ENCODE data around the gene COL16A1.

Gene COL16A1

DNA sequence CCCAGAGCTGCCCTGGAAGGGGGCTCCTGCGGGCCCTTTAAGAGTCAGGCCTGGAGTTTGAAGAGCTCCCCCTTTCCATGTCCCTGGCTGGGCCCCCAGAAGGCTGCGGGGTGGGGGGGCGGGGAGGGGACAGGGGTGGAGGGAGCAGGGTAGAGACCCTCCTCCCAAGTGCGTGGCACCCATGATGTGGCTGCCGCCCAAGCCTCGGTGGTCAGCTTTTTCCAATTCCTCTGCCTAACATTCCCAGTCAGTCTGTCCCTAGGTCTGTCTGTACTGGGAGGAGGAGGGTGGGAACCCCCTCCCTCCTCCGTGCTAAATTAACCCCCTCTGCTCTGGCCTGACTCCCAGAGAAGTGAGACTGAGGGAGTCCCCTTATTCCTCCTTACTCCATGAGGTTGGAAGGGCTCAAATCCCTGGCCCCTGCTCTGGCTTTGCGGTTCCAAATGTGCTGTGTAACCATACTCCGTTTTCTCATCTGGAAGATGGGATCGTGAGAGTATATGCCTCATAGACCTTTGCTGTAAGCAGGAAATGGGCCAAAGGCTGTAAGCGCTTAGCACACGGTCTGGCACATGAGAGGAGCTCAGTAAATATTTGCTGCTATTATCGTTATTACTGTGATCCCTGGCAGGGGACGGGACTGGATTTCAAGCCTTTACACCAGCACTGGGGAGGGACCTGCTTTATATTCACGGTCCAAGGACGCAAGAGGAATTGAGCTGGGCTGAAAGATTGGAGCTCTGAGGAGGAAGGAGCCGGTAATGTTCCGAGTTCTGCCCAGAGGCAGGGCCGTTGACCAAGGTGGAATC, 658 bp upstream of the COL16A1 start:
- TF ChIP-seq, protein P1, sequence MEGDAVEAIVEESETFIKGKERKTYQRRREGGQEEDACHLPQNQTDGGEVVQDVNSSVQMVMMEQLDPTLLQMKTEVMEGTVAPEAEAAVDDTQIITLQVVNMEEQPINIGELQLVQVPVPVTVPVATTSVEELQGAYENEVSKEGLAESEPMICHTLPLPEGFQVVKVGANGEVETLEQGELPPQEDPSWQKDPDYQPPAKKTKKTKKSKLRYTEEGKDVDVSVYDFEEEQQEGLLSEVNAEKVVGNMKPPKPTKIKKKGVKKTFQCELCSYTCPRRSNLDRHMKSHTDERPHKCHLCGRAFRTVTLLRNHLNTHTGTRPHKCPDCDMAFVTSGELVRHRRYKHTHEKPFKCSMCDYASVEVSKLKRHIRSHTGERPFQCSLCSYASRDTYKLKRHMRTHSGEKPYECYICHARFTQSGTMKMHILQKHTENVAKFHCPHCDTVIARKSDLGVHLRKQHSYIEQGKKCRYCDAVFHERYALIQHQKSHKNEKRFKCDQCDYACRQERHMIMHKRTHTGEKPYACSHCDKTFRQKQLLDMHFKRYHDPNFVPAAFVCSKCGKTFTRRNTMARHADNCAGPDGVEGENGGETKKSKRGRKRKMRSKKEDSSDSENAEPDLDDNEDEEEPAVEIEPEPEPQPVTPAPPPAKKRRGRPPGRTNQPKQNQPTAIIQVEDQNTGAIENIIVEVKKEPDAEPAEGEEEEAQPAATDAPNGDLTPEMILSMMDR (IDR thresholded peaks at IDR 0.05; ENCODE audit: low read depth, low read length): no peak
- DNase-seq (ENCODE audit: extremely low read depth, low read depth): no peak

DNA sequence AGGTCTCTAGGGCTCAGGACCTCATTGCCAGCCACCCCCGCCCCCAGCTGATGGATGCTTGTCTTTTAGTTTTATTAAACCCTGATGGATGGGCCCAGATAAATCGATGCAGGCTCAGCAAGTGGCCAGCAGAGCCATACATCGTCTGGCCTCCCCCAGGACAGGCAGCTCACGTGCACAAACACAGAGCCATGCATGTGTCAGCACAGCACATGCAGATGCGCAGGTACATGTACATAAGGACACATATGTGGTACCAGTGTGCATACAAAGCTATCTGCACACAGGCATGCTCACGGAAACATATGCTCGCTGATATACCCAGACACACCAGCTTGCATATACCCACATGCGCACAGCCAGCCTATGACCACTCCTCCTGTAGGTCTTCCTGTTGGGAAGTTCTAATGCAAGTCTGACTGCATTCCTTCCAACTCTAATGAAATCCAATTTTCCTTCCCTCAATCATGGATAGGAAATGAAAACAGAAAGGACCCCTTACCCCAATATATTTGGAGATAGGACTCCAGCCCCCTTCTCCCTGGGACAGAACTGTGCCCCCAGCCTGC, 897 bp downstream of the COL16A1 start:
- no peak for DNase-seq (ENCODE audit: extremely low read depth, low read depth)
- TF ChIP-seq, protein P1 (IDR thresholded peaks at IDR 0.05; ENCODE audit: low read depth, low read length): no peak

DNA sequence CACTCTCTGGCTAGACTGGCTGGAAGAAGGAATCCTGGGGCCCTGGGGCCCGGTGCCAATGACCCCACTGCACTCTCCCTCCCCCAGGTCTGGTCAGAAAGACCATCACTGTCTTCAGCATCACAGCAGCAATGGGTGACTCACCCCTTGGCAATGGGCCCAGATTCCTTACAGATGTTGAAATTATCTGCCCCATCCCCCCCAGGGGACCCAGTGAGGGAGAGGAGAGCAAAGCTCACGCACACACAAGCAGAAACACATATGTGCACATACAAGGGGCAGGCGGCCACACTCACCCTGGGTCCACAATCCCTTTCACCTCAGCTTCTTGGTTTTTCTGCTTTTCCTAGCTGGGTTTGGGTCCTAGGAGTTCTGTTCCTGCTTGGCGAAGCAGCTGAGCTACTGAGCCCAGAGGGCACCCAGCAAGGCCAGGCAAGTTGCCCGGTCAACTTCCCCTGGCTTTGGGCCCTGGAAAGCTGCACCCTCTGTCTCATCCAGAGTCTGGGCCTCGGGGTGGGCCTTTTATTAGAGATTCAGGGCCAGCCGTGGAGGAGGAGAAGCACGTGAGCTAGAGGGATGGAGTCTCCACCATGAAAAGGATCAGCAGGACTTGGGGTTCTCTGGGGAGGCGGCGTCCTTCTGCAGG, 2.6 kb downstream of the COL16A1 start:
- TF ChIP-seq, protein P1 (IDR thresholded peaks at IDR 0.05; ENCODE audit: low read depth, low read length): no peak
- peak; percentile 88 for DNase-seq (ENCODE audit: extremely low read depth, low read depth)

DNA sequence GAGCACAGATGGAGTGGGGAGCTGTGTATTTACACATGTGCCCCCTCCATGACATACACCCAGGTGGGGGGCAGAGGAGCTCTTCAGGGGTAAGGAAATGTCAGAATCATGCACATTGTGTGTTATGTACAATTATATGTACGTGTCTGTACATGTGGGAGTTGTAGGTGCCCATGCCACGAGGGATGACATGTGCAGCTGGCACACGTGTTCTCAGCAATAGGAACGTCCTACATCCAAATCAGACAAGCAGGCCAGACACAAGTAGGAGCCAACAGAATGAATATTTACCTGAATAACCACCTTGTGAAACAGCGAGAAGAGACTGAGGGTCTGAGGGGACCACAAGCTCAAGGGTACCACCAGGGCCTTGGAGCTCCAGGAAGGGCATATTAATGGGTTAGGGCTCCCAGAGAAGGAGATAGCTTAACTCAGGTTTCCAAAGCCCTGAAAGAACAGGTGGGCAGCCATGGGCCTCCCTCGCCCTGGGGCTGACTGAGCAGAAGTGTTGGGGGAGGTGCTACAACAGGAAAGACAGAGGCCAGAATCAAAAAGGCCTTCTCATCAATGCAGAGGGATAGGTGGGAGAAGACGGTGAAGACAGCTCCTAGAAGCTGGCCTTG, 3.2 kb downstream of the COL16A1 start:
- TF ChIP-seq, protein P1 (IDR thresholded peaks at IDR 0.05; ENCODE audit: low read depth, low read length): no peak
- DNase-seq (ENCODE audit: extremely low read depth, low read depth): no peak

DNA sequence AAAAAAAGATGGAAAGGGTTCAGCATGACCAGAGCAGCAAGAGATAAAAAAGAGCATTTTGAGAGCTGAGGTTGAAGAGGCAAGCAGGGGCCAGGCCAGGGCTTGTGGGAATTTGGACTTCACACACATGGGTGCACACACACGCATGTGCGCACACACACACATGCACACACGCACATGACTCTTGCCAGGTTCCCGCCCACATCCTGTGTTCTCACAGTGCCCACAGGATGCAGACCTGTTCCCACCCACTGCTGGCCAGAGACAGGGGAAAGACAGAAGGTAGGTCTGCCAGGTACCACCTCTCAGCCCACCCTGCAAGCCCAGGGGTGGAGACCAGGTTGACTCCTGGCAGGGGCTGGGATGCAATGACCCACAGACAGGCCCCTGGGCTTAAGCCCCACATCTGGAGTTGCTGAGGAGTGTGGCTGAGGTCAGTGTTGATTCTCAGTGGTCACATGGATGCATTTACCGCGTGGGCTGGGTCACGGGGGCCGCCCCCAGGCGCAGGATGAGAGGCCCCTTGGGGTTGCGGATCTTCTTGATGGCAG, 4.4 kb downstream of the COL16A1 start:
- TF ChIP-seq, protein P1 (IDR thresholded peaks at IDR 0.05; ENCODE audit: low read depth, low read length): no peak
- DNase-seq (ENCODE audit: extremely low read depth, low read depth): no peak

DNA sequence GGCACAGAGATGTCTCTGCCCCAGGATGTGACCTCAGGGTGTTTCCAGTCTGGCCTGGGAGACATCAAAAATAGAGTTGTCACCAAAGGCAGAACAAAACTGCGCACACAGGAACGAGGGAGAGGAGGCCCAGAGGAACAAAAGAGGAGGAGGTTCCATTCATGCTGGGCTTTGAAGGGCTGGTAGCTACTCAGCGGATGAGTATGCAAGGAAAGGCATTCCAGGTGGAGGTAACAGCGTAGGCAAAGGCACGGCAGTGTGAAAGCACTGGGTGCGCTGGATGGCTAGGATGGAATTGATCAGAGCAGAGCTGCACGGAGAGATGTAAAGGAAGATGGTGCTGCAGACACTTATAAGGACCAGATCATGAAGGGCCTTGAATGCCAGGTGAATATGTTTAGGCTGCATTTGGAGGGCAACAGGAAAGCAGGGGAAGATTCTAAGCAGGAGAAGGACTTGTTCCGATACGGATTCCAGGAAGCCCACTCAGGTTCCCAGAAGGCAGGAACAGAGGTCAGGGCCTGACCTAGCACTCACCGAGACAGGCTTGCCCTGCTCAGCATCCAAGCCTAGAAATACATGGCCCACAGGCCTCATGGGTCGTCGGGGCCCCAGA, 6.3 kb downstream of the COL16A1 start:
- DNase-seq (ENCODE audit: extremely low read depth, low read depth): no peak
- TF ChIP-seq, protein P1 (IDR thresholded peaks at IDR 0.05; ENCODE audit: low read depth, low read length): no peak
